HG03558 (cell line): ENCODE measurements around the gene GRK7.
A peak's percentile ranks its signal among the peaks of the same experiment; 100 is the strongest.
"Not testable (repeated sequence)": the region's sequence is repeated elsewhere in the genome, so short reads cannot be mapped to it uniquely, and the experiment has no call there.

Source experiments
- ATAC-seq: cut with Tn5 transposase; IDR thresholded peaks from one replicate; pipeline ENCODE4 v1.9.1; 2021; ENCODE audit warnings: moderate number of reproducible peaks; ENCODE audit not compliant: unreplicated experiment; ENCODE audit errors: extremely low read depth

Gene GRK7

DNA sequence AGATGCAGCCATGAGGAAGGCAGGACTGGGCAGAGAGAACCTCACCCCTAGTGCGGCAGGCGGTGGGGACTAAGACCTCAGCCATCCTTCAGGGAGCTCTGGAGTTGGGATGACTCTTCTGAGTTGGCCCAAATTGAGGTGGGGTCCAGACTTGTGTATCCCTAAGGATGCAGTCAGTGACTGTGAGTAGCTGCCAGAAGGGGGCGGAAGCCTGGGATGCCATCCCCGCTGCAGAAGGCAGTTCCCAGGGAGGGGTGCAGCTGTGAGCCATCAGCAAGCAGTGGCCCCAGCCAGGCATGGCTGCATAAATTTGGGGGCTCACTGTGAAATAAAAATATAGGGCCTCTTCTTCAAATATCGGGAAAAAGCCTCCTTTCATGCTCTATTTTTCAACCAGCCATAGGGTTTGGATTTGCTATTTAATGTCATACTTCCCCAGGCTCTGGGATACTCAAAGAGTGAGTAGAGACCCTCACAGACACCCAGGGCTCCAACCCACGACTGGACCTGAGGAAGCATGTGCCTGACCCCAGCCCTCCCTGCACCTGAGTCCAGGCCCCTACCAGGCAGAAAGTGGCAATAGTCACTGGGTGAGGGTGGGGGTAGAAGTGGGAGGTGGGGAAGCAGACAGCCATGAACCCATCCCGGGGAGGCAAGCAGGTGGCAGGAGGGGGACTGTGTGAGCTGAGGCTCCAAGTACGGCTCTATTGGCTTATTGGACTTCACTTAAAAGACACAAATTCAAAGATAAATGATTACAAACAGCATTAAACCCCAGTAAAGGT is 30.5 kb downstream of the GRK7 start:
- ATAC-seq = no peak

- no peak for ATAC-seq
These were observed 32.1 kb downstream of the GRK7 start for GRCh38 chr3:141795276-141795675.

DNA sequence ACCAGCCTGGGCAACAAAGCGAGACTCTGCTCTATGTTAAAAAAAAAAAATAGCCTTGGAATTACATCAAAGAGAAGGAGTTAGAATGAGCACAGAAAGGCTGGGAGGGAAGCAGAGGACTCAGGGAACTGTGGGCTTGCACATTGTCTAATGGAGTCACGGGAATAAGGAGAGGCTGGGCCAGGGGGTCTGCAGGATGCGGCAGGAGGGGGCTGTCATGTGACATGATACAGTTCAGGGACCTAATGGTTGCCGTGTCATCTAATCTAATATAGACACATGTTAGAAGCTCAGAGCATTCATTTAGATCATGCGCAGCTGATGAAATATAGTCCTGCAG is 32.5 kb downstream of the GRK7 start:
- ATAC-seq = no peak

GRCh38 chr3:141796081-141796888 is 33.1 kb downstream of the GRK7 start:
- ATAC-seq = peak; percentile 96

- ATAC-seq = no peak
These were observed 33.9 kb downstream of the GRK7 start for GRCh38 chr3:141796889-141797781.

DNA sequence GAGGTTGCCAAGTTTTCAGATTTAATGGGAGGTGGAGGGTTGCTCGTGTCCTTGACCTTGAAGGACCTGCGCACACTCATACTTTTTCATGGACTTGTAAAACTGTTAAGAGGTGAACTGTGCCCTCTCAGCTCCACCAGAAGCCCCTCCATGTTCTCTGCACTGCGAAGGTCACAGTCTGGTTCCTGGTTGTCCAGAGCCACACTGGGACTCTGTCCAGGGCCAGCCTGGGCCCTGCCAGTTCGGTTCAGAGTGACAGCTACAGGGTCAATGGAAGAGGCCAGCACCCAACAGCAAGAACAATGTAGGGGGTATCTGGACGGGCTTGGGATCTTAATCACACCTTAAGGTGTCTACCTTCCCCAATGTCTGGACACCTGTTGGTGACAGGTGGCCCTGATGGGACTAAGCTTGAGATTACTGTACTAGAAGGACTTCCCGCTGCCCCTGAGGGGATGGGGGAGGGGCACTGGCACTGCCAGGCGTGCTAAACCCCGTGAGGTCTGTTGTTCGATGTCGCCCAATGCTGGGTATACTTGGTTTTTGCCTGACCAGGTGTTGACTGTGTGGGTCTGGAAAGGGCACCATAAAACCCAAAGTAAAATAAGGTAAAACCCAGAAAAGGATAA is 34.7 kb downstream of the GRK7 start:
- ATAC-seq = no peak

DNA sequence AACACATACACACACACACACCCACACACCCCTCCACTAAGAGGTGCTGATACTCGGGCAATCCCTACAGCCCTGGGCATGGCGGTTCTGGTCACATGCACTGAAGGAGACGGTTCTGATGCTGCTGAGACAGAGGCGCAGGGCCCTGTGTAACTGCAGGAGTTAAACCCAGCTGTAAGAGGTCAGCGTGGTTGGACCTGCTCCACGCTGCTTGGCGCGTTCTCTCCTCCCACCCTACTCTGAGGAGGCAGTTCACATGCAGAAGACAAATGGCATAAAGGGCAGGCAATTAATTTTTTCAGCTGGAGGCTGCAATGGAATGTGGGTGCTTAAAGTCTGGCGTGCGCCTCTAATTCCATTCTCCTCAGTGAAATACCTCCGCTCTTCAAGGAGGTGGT is 35.2 kb downstream of the GRK7 start:
- no peak for ATAC-seq

GRCh38 chr3:141802316-141803077 is 39.3 kb downstream of the GRK7 start:
- no peak for ATAC-seq

DNA sequence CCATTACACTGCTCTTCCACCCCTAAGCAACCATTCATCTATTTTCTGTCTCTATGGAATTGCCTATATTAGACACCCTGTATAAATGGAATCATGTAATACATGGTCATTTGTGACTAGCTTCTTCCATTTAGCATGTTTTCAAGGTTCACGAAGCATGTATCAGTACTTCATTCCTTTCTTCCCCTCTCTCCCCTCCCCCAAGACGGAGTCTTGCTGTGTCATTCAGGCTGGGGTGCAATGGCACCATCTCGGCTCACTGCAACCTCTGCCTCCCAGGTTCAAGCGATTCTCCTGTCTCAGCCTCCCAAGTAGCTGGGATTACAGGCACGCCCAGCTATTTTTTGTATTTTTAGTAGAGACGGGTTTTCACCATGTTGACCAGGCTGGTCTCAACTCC is 40.3 kb downstream of the GRK7 start:
- not testable (repeated sequence) for ATAC-seq

DNA sequence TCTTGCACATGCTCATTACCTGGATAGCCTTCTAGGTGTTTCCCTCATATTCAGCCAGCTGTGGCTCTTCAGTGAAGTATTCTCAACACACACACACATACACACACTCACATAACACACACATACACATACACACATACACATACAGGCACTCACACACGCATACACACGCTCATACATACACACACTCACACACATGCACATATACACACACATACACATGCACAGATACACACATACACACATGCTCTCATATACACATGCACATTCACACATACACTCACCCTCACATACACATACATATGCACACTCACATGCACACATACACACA is 41.2 kb downstream of the GRK7 start:
- ATAC-seq = no peak

GRCh38 chr3:141804778-141805639 is 41.8 kb downstream of the GRK7 start:
- no peak for ATAC-seq

DNA sequence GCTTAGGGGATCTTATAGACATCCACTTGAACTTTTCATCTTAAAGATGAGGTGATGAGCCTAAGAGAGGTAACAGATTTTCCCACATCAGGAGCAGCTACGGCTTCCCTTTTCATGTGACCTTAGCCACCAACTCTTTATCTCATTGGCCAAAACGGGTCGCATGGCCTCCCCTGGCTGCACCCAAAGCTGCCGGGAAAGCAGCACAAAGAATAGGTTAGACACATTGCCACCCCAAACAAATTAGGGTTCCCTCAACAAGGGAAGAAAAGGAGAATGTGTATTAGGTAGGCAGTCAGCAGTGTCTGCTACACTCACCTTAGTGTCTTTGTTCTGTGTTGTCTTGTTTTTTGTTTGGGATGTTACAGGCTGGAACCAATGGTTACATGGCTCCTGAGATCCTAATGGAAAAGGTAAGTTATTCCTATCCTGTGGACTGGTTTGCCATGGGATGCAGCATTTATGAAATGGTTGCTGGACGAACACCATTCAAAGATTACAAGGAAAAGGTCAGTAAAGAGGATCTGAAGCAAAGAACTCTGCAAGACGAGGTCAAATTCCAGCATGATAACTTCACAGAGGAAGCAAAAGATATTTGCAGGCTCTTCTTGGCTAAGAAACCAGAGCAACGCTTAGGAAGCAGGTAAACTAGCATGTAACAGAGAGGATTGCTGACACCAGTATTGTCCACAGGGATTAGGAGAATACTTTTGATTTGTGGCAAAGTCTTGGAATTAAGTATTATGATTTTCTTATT is 44.2 kb downstream of the GRK7 start:
- ATAC-seq = no peak

DNA sequence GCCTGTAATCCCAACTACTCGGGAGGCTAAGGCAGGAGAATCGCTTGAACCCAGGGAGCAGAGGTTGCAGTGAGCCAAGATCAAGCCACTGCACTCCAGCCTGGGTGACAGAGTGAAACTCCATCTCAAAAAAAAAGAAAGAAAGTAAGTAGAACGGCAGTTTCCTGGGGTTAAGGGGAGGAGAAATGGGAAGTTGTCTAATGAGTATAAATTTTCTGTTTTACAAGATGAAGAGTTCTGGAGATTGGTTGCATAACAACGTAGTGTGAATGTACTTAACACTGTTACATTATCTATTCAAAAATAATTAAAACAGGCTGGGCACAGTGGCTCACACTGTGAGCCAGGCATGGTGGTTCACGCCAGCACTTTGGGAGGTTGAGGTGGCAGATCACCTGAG is 45.4 kb downstream of the GRK7 start:
- ATAC-seq = no peak

DNA sequence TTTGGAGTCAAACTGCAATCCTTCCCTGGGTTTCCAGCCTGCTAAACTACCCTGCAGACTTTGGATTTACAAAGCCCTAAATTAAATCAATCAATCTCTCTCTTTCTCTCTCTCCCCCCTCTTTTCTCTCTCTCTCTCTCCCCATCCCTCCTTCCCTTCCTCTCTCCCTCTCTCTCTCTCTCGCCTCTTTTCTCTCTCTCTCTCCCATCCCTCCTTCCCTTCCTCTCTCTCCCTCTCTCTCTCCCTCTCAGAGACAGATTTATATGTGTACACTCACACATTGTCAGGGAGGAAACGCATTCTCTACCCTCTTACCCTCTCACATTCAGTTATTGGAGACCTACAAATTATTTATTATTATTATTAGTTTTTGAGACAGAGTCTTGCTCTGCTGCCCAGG is 47.0 kb downstream of the GRK7 start:
- no peak for ATAC-seq

DNA sequence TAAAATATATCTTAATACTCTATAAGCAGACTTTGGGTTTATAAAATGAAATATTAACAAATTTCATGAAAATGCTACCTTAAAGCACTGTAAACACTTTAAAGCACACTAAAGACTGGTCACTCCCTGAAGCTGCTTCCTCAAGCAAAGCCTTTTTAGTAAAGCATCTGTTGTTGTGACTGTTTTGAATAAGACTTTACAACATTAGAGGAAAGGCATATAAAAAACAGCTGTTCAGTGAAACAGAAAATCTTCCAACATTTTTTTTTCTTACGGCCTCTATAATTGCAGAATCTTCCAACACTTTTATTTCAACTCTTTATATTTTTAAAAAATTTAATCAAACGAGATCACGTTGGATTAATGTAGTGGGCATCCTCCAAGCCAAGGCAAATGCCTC is 48.1 kb downstream of the GRK7 start:
- no peak for ATAC-seq

GRCh38 chr3:141812084-141812483 is 48.9 kb downstream of the GRK7 start:
- ATAC-seq = no peak

GRCh38 chr3:141812586-141812985 is 49.4 kb downstream of the GRK7 start:
- no peak for ATAC-seq
